ENCODE measurements around the gene ABHD6.

ABHD6 gene

GRCh38 chr3:58334506-58334884 lies 96.9 kb downstream of the ABHD6 start:
- peak overlapping the region; percentile 74 for H3K4me2 ChIP-seq (ENCODE audit: low read length)
- H4K20me1 ChIP-seq (ENCODE audit: control insufficient read depth, insufficient read depth, low read depth, low read length) = no peaks in the 10 kb centered on the region
- H3F3A ChIP-seq (ENCODE audit: control insufficient read depth, insufficient read depth) = peaks cover 58% of the 10 kb centered on the region
- H3K27ac ChIP-seq (ENCODE audit: low read depth, low read length) = peak overlapping the region; percentile 99
- H3K27me3 ChIP-seq (ENCODE audit: control insufficient read depth, low read length) = no peaks in the 10 kb centered on the region
- TF ChIP-seq CTCF (IDR thresholded peaks at IDR 0.05; ENCODE audit: low read depth, low read length, poor library complexity, severe bottlenecking) = no peak
- no peak for TF ChIP-seq EZH2phosphoT487 (IDR thresholded peaks at IDR 0.05; ENCODE audit: borderline replicate concordance, low read length)
- peak overlapping the region; percentile 92 for H3K4me3 ChIP-seq (ENCODE audit: low read length)
- no peaks in the 10 kb centered on the region for H3K9me2 ChIP-seq (replicated peaks; ENCODE audit: control insufficient read depth, low read length)
- peaks cover 64% of the 10 kb centered on the region for H3K4me1 ChIP-seq (ENCODE audit: control insufficient read depth, low read length)
- no peaks in the 10 kb centered on the region for H3K9me3 ChIP-seq (ENCODE audit: control insufficient read depth, insufficient read depth, low read length)
- peaks cover 56% of the 10 kb centered on the region for H3K36me3 ChIP-seq (ENCODE audit: control insufficient read depth, low read length)
- peaks cover 77% of the 10 kb centered on the region for H3K79me2 ChIP-seq (ENCODE audit: control insufficient read depth, low read length)

GRCh38 chr3:58335652-58335947 lies 98.0 kb downstream of the ABHD6 start:
- peak overlapping the region; percentile 74 for H3K4me2 ChIP-seq (ENCODE audit: low read length)
- TF ChIP-seq CTCF (IDR thresholded peaks at IDR 0.05; ENCODE audit: low read depth, low read length, poor library complexity, severe bottlenecking) = no peak
- no peak for TF ChIP-seq EZH2phosphoT487 (IDR thresholded peaks at IDR 0.05; ENCODE audit: borderline replicate concordance, low read length)
- peaks cover 67% of the 10 kb centered on the region for H3K36me3 ChIP-seq (ENCODE audit: control insufficient read depth, low read length)
- H3K9me2 ChIP-seq (replicated peaks; ENCODE audit: control insufficient read depth, low read length) = no peaks in the 10 kb centered on the region
- H3K9me3 ChIP-seq (ENCODE audit: control insufficient read depth, insufficient read depth, low read length) = no peaks in the 10 kb centered on the region
- peaks cover 88% of the 10 kb centered on the region for H3K79me2 ChIP-seq (ENCODE audit: control insufficient read depth, low read length)
- H4K20me1 ChIP-seq (ENCODE audit: control insufficient read depth, insufficient read depth, low read depth, low read length) = no peaks in the 10 kb centered on the region
- H3K4me3 ChIP-seq (ENCODE audit: low read length) = peak overlapping the region; percentile 92
- H3K27me3 ChIP-seq (ENCODE audit: control insufficient read depth, low read length) = no peaks in the 10 kb centered on the region
- peaks cover 50% of the 10 kb centered on the region for H3F3A ChIP-seq (ENCODE audit: control insufficient read depth, insufficient read depth)
- H3K4me1 ChIP-seq (ENCODE audit: control insufficient read depth, low read length) = peaks cover 71% of the 10 kb centered on the region
- peak overlapping the region; percentile 99 for H3K27ac ChIP-seq (ENCODE audit: low read depth, low read length)

GRCh38 chr3:58336135-58336882 lies 98.7 kb downstream of the ABHD6 start:
- H4K20me1 ChIP-seq (ENCODE audit: control insufficient read depth, insufficient read depth, low read depth, low read length) = no peaks in the 10 kb centered on the region
- H3K36me3 ChIP-seq (ENCODE audit: control insufficient read depth, low read length) = peaks cover 74% of the 10 kb centered on the region
- H3K27ac ChIP-seq (ENCODE audit: low read depth, low read length) = peak overlapping the region; percentile 99
- peak overlapping the region; percentile 98 for H3K4me2 ChIP-seq (ENCODE audit: low read length)
- H3K9me3 ChIP-seq (ENCODE audit: control insufficient read depth, insufficient read depth, low read length) = no peaks in the 10 kb centered on the region
- H3K79me2 ChIP-seq (ENCODE audit: control insufficient read depth, low read length) = peaks cover 95% of the 10 kb centered on the region
- H3K27me3 ChIP-seq (ENCODE audit: control insufficient read depth, low read length) = no peaks in the 10 kb centered on the region
- peaks cover 45% of the 10 kb centered on the region for H3F3A ChIP-seq (ENCODE audit: control insufficient read depth, insufficient read depth)
- H3K4me3 ChIP-seq (ENCODE audit: low read length) = peak overlapping the region; percentile 68
- no peak for TF ChIP-seq EZH2phosphoT487 (IDR thresholded peaks at IDR 0.05; ENCODE audit: borderline replicate concordance, low read length)
- no peak for TF ChIP-seq CTCF (IDR thresholded peaks at IDR 0.05; ENCODE audit: low read depth, low read length, poor library complexity, severe bottlenecking)
- no peaks in the 10 kb centered on the region for H3K9me2 ChIP-seq (replicated peaks; ENCODE audit: control insufficient read depth, low read length)
- H3K4me1 ChIP-seq (ENCODE audit: control insufficient read depth, low read length) = peaks cover 71% of the 10 kb centered on the region

Data from DOHH2 (cell line).